ENCODE measurements around the gene EXOC3L4.

The EXOC3L4 gene

GRCh38 chr14:103130017-103130764 is 35.7 kb downstream of the EXOC3L4 start:
- no peaks in the 10 kb centered on the region for H3K79me2 ChIP-seq (ENCODE audit: control insufficient read depth, low read length)
- TF ChIP-seq CTCF (IDR thresholded peaks at IDR 0.05; ENCODE audit: low read depth, low read length, poor library complexity, severe bottlenecking) (no peak), EZH2phosphoT487 (IDR thresholded peaks at IDR 0.05; ENCODE audit: borderline replicate concordance, low read length) (no peak)
- H3K4me3 ChIP-seq (ENCODE audit: low read length) = no peak overlapping the region
- no peak overlapping the region for H3K4me2 ChIP-seq (ENCODE audit: low read length)
- peaks cover 10% of the 10 kb centered on the region for H3K4me1 ChIP-seq (ENCODE audit: control insufficient read depth, low read length)
- H3K27me3 ChIP-seq (ENCODE audit: control insufficient read depth, low read length) = no peaks in the 10 kb centered on the region
- H3K36me3 ChIP-seq (ENCODE audit: control insufficient read depth, low read length) = peaks cover 6% of the 10 kb centered on the region
- H3K9me3 ChIP-seq (ENCODE audit: control insufficient read depth, insufficient read depth, low read length) = no peaks in the 10 kb centered on the region
- H3K9me2 ChIP-seq (replicated peaks; ENCODE audit: control insufficient read depth, low read length) = no peaks in the 10 kb centered on the region
- H3K27ac ChIP-seq (ENCODE audit: low read depth, low read length) = no peak overlapping the region
- no peaks in the 10 kb centered on the region for H4K20me1 ChIP-seq (ENCODE audit: control insufficient read depth, insufficient read depth, low read depth, low read length)
- H3F3A ChIP-seq (ENCODE audit: control insufficient read depth, insufficient read depth) = no peaks in the 10 kb centered on the region

GRCh38 chr14:103130965-103131364 is 36.4 kb downstream of the EXOC3L4 start:
- no peaks in the 10 kb centered on the region for H3K79me2 ChIP-seq (ENCODE audit: control insufficient read depth, low read length)
- H3K9me3 ChIP-seq (ENCODE audit: control insufficient read depth, insufficient read depth, low read length) = no peaks in the 10 kb centered on the region
- no peaks in the 10 kb centered on the region for H3F3A ChIP-seq (ENCODE audit: control insufficient read depth, insufficient read depth)
- no peak overlapping the region for H3K4me2 ChIP-seq (ENCODE audit: low read length)
- no peak overlapping the region for H3K4me3 ChIP-seq (ENCODE audit: low read length)
- peaks cover 6% of the 10 kb centered on the region for H3K36me3 ChIP-seq (ENCODE audit: control insufficient read depth, low read length)
- no peaks in the 10 kb centered on the region for H3K27me3 ChIP-seq (ENCODE audit: control insufficient read depth, low read length)
- TF ChIP-seq CTCF (IDR thresholded peaks at IDR 0.05; ENCODE audit: low read depth, low read length, poor library complexity, severe bottlenecking) = no peak
- no peak for TF ChIP-seq EZH2phosphoT487 (IDR thresholded peaks at IDR 0.05; ENCODE audit: borderline replicate concordance, low read length)
- no peak overlapping the region for H3K27ac ChIP-seq (ENCODE audit: low read depth, low read length)
- H3K9me2 ChIP-seq (replicated peaks; ENCODE audit: control insufficient read depth, low read length) = no peaks in the 10 kb centered on the region
- H3K4me1 ChIP-seq (ENCODE audit: control insufficient read depth, low read length) = peaks cover 10% of the 10 kb centered on the region
- no peaks in the 10 kb centered on the region for H4K20me1 ChIP-seq (ENCODE audit: control insufficient read depth, insufficient read depth, low read depth, low read length)

GRCh38 chr14:103131580-103131979 is 37.1 kb downstream of the EXOC3L4 start:
- no peaks in the 10 kb centered on the region for H3K9me2 ChIP-seq (replicated peaks; ENCODE audit: control insufficient read depth, low read length)
- peaks cover 10% of the 10 kb centered on the region for H3K4me1 ChIP-seq (ENCODE audit: control insufficient read depth, low read length)
- H3K79me2 ChIP-seq (ENCODE audit: control insufficient read depth, low read length) = no peaks in the 10 kb centered on the region
- peaks cover 6% of the 10 kb centered on the region for H3K36me3 ChIP-seq (ENCODE audit: control insufficient read depth, low read length)
- H3K9me3 ChIP-seq (ENCODE audit: control insufficient read depth, insufficient read depth, low read length) = no peaks in the 10 kb centered on the region
- no peaks in the 10 kb centered on the region for H4K20me1 ChIP-seq (ENCODE audit: control insufficient read depth, insufficient read depth, low read depth, low read length)
- H3K27me3 ChIP-seq (ENCODE audit: control insufficient read depth, low read length) = no peaks in the 10 kb centered on the region
- no peaks in the 10 kb centered on the region for H3F3A ChIP-seq (ENCODE audit: control insufficient read depth, insufficient read depth)
- no peak overlapping the region for H3K4me2 ChIP-seq (ENCODE audit: low read length)
- no peak overlapping the region for H3K4me3 ChIP-seq (ENCODE audit: low read length)
- H3K27ac ChIP-seq (ENCODE audit: low read depth, low read length) = no peak overlapping the region
- no peak for TF ChIP-seq CTCF (IDR thresholded peaks at IDR 0.05; ENCODE audit: low read depth, low read length, poor library complexity, severe bottlenecking)
- no peak for TF ChIP-seq EZH2phosphoT487 (IDR thresholded peaks at IDR 0.05; ENCODE audit: borderline replicate concordance, low read length)
